OCI-LY3 (cell line): ENCODE measurements around the gene AATF.

Experiments
- EZH2phosphoT487 ChIP-seq: fragments of 200-600 bp; shearing (Covaris generic); IDR thresholded peaks from 2 replicates; pipeline ENCODE4 v1.6.1; 2018; ENCODE audit warnings: antibody characterized with exemption, mixed run types, low read depth
- TF ChIP-seq, protein P1 (sequence below): fragments of 200-600, 300-600 bp; sonication (generic); IDR thresholded peaks from 2 replicates; pipeline ENCODE4 v1.5.1; 2014; ENCODE audit warnings: antibody characterized with exemption, low read length, low read depth

DNA sequence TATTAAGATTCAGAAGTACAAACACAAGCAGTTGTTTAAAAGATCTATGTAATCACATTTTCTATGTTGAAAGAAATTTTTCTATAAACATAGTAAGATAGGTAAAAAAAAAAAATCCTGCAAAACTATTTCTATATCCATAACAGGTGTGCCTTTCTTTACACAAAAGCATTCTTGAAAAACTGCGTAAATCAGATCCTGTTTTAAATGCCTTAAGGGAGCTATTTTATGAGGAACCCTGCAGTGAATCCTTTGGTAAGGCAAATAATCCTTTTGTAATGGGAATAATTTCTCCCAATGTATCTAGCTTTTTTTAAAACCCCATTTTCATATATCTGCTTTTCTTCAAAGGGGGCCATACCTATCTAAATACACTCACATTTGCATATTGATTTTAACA is 157.3 kb downstream of the AATF start:
- TF ChIP-seq, protein P1, sequence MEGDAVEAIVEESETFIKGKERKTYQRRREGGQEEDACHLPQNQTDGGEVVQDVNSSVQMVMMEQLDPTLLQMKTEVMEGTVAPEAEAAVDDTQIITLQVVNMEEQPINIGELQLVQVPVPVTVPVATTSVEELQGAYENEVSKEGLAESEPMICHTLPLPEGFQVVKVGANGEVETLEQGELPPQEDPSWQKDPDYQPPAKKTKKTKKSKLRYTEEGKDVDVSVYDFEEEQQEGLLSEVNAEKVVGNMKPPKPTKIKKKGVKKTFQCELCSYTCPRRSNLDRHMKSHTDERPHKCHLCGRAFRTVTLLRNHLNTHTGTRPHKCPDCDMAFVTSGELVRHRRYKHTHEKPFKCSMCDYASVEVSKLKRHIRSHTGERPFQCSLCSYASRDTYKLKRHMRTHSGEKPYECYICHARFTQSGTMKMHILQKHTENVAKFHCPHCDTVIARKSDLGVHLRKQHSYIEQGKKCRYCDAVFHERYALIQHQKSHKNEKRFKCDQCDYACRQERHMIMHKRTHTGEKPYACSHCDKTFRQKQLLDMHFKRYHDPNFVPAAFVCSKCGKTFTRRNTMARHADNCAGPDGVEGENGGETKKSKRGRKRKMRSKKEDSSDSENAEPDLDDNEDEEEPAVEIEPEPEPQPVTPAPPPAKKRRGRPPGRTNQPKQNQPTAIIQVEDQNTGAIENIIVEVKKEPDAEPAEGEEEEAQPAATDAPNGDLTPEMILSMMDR = no peak
- TF ChIP-seq EZH2phosphoT487 = no peak
